IPS-15b (cell line): ENCODE measurements around the gene BIRC2.

Experiments used
- H3K27me3 ChIP-seq: one replicate; pipeline ENCODE4 v1.6.1; 2013; ENCODE audit warnings: low read length; ENCODE audit not compliant: control insufficient read depth, insufficient read depth
- H3K36me3 ChIP-seq: one replicate; pipeline ENCODE4 v1.6.1; 2013; ENCODE audit warnings: low read length; ENCODE audit not compliant: control insufficient read depth, insufficient read depth
- H3K4me1 ChIP-seq: one replicate; pipeline ENCODE4 v1.6.1; 2013; ENCODE audit warnings: mild to moderate bottlenecking, low read length; ENCODE audit not compliant: control insufficient read depth, insufficient read depth
- H3K4me3 ChIP-seq: one replicate; pipeline ENCODE4 v1.5.1; 2013; ENCODE audit warnings: low read depth, low read length
- H3K9ac ChIP-seq: one replicate; pipeline ENCODE4 v1.6.1; 2013; ENCODE audit warnings: low read depth, mild to moderate bottlenecking, low read length
- H3K9me3 ChIP-seq: one replicate; pipeline ENCODE4 v1.6.1; 2013; ENCODE audit warnings: mild to moderate bottlenecking, low read length; ENCODE audit not compliant: control insufficient read depth, insufficient read depth

BIRC2 gene

GRCh38 chr11:102427068-102427467 is 80.1 kb downstream of the BIRC2 start:
- no peaks in the 10 kb centered on the region for H3K4me1 ChIP-seq
- H3K4me3 ChIP-seq = no peak overlapping the region
- H3K9ac ChIP-seq = no peak overlapping the region
- H3K36me3 ChIP-seq = no peaks in the 10 kb centered on the region
- peaks cover 3% of the 10 kb centered on the region for H3K9me3 ChIP-seq
- H3K27me3 ChIP-seq = no peaks in the 10 kb centered on the region
